ENCODE measurements around the gene CFAP410. TPM values are rescaled to one million over a fixed set of nuclear protein-coding genes. Genes with fewer than 3 reads are reported as not detected.
A peak's percentile ranks its signal among the peaks of the same experiment; 100 is the strongest.

The CFAP410 gene
- total and polyA plus RNA-seq, 2 of the 13 experiments (the other 11 are each of a cell fraction or from before 2014, with no cell fraction given): 8.0 to 20.1 TPM

DNA sequence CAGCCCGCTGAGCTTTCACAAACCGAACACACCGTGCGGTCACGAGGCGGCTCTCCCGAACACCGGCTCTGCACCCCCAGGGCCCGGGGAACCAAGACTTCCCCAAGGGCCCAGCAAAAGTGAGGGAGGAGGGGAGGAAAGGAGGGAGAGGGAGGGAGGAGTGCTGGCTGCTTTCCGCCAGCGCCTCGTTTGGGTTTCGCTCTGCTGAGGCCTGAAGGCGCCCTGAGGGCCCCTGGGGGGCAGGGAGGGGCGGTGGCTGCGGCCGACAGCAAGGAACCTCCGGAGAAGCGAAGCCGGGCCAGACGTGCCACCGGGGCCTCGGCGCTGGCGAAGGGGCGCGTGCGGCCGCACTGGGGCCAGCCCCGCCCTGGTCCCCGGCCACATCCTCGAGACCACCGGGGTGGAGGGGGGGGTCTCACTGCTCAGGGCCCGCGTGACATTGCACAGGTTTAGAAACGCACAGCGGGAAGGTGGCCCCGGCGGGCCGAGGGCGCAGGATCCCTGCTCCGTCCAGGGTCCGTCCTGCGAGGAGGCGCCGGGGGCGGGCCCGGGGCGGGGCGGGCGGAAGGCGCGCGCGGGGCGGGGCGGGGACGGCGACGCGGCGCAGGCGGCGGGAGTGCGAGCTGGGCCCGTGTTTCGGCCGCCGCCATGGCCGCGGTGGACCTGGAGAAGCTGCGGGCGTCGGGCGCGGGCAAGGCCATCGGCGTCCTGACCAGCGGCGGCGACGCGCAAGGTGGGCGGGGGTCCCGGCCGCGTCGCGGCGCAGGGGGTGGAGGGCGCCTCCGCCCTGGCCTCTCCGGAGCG lies 39.5 kb downstream of the CFAP410 start, which contains the start of gene PFKL (continued):
- TF ChIP-seq KLF12 (CRISPR knock-in tag; IDR thresholded peaks at IDR 0.05; ENCODE audit: borderline replicate concordance) (peak; percentile 79; the same call in 1 of the 2 replicates), ZBTB7B (CRISPR knock-in tag; IDR thresholded peaks at IDR 0.05) (peak; percentile 61; the same call in 1 of the 2 replicates), ZBTB7A (CRISPR knock-in tag; IDR thresholded peaks at IDR 0.05) (peak; percentile 24; the same call in 1 of the 2 replicates), SKI (IDR thresholded peaks at IDR 0.05; ENCODE audit: partially characterized antibody) (peak; percentile 54), ZNF792 (CRISPR knock-in tag; IDR thresholded peaks at IDR 0.05) (0 out of 2 replicates have a peak, but pooled peaks have one; percentile 13), NONO (IDR thresholded peaks at IDR 0.05) (no peak), NONO (CRISPR knock-in tag; conservative IDR thresholded peaks at IDR 0.05) (0 out of 2 replicates have a peak, but pooled peaks have one; percentile 35), SRY (CRISPR knock-in tag; IDR thresholded peaks at IDR 0.05) (0 out of 2 replicates have a peak, but pooled peaks have one; percentile 31), KDM3A (CRISPR knock-in tag; IDR thresholded peaks at IDR 0.05; ENCODE audit: low read depth) (peak; percentile 85; the same call in 1 of the 2 replicates), NR2C2 (CRISPR knock-in tag; IDR thresholded peaks at IDR 0.05; ENCODE audit: borderline replicate concordance) (0 out of 2 replicates have a peak, but pooled peaks have one; percentile 15), ISL2 (CRISPR knock-in tag; IDR thresholded peaks at IDR 0.05) (peak; percentile 53; the same call in 1 of the 2 replicates)
- TF ChIP-seq, protein P1, sequence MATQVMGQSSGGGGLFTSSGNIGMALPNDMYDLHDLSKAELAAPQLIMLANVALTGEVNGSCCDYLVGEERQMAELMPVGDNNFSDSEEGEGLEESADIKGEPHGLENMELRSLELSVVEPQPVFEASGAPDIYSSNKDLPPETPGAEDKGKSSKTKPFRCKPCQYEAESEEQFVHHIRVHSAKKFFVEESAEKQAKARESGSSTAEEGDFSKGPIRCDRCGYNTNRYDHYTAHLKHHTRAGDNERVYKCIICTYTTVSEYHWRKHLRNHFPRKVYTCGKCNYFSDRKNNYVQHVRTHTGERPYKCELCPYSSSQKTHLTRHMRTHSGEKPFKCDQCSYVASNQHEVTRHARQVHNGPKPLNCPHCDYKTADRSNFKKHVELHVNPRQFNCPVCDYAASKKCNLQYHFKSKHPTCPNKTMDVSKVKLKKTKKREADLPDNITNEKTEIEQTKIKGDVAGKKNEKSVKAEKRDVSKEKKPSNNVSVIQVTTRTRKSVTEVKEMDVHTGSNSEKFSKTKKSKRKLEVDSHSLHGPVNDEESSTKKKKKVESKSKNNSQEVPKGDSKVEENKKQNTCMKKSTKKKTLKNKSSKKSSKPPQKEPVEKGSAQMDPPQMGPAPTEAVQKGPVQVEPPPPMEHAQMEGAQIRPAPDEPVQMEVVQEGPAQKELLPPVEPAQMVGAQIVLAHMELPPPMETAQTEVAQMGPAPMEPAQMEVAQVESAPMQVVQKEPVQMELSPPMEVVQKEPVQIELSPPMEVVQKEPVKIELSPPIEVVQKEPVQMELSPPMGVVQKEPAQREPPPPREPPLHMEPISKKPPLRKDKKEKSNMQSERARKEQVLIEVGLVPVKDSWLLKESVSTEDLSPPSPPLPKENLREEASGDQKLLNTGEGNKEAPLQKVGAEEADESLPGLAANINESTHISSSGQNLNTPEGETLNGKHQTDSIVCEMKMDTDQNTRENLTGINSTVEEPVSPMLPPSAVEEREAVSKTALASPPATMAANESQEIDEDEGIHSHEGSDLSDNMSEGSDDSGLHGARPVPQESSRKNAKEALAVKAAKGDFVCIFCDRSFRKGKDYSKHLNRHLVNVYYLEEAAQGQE (IDR thresholded peaks at IDR 0.05; ENCODE audit: borderline replicate concordance in 1 of 2, low read depth in 1 of 2, low read length in 2 of 2): no peak
- TF ChIP-seq, protein P2, sequence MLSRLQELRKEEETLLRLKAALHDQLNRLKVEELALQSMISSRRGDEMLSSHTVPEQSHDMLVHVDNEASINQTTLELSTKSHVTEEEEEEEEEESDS (CRISPR knock-in tag; IDR thresholded peaks at IDR 0.05; ENCODE audit: borderline replicate concordance): 0 out of 2 replicates have a peak, but pooled peaks have one; percentile 46
- TF ChIP-seq, protein P3, sequence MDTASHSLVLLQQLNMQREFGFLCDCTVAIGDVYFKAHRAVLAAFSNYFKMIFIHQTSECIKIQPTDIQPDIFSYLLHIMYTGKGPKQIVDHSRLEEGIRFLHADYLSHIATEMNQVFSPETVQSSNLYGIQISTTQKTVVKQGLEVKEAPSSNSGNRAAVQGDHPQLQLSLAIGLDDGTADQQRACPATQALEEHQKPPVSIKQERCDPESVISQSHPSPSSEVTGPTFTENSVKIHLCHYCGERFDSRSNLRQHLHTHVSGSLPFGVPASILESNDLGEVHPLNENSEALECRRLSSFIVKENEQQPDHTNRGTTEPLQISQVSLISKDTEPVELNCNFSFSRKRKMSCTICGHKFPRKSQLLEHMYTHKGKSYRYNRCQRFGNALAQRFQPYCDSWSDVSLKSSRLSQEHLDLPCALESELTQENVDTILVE (CRISPR knock-in tag; IDR thresholded peaks at IDR 0.05): no peak
- TF ChIP-seq, protein P4, sequence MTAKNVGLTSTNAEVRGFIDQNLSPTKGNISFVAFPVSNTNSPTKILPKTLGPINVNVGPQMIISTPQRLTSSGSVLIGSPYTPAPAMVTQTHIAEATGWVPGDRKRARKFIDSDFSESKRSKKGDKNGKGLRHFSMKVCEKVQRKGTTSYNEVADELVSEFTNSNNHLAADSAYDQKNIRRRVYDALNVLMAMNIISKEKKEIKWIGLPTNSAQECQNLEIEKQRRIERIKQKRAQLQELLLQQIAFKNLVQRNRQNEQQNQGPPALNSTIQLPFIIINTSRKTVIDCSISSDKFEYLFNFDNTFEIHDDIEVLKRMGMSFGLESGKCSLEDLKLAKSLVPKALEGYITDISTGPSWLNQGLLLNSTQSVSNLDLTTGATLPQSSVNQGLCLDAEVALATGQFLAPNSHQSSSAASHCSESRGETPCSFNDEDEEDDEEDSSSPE (CRISPR knock-in tag; IDR thresholded peaks at IDR 0.05): peak; percentile 64
